Right renal cortex interstitium (tissue), 3 donors: ENCODE measurements around the gene GNAQ. TPM values are rescaled to one million over a fixed set of nuclear protein-coding genes. Genes with fewer than 3 reads are reported as not detected.

Experiments used
- DNase-seq, 3 donors: peaks; one replicate each; pipeline ENCODE4 v3.0.0-alpha.2; 2013; ENCODE audit warnings: low read depth in 3 of 3, low spot score in 2 of 3
- polyA plus RNA-seq, 3 donors: library from polyadenylated mRNA; unstranded; fragments of 120-200 nt; gene quantifications; one replicate each; pipeline ENCODE4 v1.2.1, GENCODE V29; 2013; ENCODE audit not compliant: insufficient read length in 3 of 3

The GNAQ gene
- polyA plus RNA-seq, 3 donors = 64.8 to 67.5 (median 67.3) TPM

DNA sequence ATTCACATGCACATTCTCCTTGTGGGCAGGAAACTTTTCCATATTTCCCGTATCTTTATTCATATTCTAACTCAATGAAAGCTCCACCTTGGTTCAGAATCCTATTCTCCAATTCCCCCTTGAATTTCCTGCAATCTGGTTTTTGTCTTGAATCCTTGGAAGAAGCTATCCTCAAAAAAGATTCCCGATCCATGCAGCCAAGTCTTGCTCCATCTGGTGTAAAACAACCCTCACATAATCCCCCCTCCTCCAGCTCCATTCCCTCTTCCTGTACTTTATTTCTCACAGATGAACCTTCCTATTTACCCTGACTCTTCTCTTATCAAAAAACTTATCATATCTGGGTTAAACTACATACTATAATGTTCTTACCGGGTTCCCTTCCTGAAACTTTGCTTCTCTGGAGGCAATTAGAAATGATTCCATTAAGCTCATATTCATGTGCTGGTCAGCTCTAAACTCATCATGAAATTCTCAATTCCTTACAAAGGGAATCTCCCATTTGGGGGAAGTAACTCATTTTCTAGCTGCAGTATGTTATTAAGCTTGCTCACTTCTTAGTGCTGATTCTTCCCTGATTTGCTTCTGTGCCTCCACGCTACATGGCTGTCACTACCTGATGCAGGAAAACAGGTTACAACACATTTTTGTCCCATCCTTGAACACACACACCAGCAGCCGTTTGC, 81.7 kb downstream of the GNAQ start:
- no peak for DNase-seq

DNA sequence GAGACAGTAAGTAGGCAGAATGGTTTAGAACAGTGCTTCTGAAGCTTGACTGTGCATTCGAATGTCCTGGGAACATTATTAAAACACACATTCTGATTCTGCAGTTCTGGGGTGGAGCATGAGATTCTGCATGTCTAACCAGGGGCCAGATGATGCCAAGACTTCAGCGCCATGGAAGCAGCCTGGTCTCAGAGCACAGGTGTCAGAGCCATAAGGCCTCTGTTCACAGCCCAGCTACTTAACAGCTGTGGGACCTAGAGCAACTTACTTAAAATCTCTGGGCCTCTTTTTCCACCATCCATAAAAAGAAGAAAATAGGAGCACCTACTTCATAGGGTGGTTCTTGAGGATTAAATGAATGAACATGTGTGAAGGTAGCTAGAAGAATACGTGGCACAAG, 84.0 kb downstream of the GNAQ start:
- no peak for DNase-seq

DNA sequence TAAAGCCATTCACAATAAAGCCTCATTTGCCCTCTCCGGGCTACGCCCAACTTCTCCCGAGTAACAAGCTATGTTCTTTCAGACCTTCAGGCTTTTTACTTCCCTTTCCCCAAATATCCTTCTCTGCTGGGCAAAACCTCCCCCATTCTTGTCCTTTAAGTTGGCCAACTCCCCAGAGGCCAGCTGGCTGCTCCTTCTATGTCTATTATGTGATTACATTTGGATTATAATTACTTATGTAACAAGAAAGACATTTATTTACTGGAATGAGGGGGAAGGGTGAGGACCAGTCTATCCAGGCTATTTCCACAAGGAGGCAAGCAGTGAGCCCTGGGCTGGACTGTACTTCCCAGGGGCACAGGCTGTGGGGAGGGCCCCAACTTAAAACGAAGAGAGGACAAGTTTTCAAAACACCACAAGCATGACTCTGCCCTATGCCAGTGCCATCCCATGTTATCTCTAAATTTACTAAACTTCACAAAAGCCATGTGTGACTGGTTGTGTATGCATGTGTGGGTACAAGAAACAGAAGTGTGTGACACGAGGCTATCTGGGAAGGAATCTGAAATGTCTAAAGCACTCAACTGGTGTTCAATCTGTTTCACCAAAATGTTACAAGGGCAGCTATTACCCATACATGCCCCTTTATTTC, 84.5 kb downstream of the GNAQ start:
- no peak for DNase-seq

DNA sequence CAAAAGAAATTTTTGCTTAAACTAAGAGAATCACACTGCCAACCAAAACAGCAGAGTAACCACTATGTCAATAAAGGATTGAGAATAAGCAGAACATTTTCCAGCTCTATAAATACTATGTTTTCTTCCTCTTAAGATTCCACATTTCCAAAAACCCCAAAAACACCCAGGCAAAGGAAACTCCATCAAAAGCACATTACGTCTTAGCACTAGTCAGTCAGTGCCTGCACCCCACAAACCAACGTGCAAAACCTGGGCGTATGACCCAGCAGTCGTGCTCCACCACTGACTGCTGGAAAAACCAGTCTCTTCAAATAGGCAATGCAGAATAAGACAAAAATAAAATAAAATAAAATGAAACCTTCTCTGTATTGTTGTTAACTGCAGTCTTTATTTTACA, 85.3 kb downstream of the GNAQ start:
- DNase-seq = no peak

DNA sequence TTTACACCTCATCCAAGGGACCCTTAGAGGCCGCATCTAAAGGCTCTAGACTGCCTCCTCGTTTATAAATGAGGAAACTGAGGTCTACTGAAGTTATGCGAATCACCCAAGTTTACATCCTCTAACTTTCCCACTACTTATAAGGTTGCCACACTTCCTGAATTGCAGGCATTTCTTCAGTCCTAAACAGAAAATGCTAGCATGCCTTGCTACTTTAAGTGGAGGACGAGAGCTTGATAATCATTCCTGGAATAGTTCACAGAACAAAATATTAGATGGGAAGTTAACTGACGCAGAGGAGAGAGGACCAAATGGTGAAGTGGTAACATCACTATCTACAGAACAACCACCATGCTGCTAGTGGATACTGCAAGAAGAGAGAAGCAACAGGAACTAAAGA, 85.8 kb downstream of the GNAQ start:
- no peak for DNase-seq

DNA sequence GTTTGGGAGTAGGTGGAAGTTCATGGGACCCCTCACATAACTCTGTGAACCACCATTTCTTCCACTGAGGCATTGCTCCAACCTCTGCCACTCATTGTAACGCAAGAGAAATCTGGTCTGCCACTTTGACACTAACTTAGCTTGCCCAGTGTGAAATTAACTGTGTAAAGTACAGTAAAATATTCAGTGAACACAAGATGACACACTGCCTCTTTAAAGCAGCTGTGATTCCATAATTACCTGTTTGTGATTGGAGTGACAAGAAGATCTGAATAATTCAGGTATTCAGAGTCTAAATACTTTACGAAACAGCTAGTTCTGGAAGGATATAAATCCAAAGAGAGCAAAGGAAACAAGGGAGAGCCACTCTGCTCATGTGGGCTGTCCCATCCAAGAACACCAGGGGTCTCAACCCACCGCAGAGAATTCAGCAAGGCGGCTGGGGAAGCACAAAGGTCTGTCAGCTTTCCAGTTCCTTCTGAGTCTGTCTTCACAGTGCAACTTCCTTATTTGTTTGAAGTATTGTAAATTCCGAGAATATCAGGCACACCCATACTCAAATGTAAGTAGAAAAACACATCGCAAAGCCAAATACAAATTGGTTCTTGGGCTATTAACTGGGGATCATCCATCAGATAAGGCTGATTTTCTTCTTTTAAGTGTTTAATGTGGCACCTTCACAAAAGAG, 86.9 kb downstream of the GNAQ start:
- no peak for DNase-seq

DNA sequence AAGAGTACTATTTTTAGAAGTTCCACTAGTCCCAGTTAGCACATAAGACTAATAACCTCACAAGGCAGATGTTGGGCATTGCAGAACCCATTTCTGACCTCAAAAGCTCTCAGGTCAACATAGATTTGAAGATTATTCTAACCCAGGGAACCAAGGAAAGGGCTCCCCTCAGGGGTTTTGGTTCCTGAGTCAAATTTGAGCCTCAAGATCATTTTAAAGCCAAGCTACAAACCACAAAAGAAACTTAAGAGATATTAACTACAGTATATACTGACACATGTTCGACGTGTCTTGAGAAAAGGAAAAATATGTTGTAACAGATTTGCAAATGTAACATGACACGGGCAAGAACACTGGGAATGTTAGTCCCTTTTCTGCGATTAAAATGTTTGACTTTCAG, 88.6 kb downstream of the GNAQ start:
- DNase-seq = no peak

DNA sequence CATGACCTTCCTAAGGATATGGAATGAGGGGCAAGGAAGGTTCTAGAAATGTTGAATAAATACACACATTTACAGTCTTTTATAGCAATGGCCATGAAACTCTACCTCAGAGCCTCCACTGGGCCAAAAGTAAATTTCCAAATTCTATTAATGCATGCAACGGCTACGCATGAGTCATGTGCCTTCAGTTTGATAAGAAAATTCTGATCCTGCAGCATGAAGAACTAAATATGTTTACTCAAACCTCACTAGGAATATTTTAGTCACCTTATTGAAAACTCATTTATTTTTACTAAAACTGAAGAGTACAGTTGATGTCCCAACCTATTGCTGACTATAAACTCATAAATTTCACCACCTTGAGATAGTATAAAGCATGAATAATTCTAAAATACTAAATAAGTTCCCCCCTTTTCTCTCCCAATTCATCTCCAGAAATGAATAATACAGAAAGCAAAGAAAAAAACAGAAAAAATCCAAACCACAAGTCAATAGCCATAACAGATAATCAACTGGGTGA, 92.4 kb downstream of the GNAQ start:
- no peak for DNase-seq

DNA sequence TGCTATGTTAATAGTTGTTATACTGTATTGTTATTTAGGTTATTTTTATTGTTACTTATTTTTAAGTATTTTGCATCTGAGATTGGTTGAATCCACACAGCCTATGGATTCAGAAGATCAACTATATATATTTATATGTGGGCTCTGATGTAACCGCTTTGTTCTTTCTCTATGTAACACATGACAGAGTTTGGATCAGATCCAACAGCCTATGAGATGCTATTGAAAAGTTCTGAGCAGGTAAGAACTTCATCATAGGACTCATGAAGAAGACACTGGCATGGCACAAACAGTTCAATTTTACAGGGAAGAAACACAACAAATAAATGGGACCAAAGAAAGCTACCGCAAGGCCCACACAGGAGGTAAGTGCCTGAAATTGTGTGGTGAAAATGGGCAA, 93.4 kb downstream of the GNAQ start:
- DNase-seq = no peak

DNA sequence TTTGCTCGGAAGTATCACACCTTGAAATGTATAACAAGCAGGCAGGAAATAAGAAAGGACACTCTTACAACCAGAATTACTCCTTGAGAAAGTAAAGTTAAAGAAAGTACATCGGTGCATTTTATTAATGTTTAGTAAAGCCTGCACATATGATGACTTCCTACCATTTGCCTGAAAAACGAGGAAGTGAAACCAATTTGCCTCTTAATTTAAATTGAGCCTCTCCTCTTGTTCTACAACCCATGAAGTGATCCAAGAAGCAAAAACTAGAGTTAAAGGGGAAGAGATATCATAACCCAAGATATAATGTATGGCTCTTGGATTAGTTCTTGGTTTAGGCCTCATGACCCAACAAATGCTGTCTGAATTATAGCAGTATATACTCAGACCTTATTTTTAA, 95.6 kb downstream of the GNAQ start:
- DNase-seq = no peak

DNA sequence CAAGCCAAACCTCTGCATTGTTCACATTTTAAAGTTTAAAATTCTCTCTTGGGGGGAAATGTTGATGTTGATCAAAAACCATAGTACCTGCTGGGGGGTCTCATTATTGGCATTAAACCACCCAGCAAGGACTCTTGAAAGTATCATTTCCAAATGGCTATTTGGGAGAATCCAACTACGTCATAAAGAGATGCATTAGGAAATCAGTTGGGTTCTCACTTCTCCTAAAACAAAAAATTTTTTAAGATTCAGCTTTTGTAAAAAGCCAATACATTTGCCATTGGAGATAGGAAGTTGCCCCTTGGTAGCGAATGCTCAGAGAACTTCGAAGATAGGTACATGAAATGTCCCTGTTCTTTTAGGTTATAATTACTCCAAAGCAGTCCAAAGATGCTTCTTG, 96.4 kb downstream of the GNAQ start:
- DNase-seq = no peak

DNA sequence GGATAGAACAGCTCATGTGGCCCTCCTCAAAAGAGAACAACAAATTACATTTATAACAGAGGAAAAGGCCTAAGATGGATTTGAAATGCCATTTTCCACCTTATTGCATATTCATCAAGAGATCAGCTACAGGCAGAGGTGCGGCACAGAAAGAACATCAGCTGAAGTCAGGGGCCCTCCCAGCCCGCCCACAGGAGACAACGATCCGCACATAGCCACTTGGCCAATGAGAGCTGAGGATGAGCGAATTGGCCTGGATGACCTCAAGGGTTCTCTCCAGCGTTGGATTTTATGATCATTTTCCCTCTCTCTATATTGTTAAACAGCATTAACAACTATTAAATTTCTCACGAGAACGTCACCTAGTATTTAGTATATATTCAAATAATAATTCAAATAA, 97.6 kb downstream of the GNAQ start:
- DNase-seq = no peak

DNA sequence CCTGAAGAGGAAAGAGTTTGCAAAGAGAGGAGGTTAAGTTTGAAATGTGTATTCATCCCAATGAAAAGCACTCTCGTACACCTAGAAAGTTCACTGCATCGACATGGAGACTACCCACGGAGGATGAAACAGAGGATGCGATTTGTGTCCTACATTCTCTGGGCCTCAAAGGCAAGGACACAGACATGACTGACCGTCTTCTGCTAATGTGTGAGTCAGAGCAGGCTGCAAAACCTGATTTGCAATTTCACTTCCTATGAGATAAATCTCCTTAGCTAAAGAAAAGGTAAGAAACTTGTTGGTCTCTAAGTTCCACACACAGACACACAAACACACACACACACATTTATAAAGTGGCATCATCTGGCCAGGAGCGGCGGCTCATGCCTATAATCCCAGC, 98.6 kb downstream of the GNAQ start:
- DNase-seq = no peak

DNA sequence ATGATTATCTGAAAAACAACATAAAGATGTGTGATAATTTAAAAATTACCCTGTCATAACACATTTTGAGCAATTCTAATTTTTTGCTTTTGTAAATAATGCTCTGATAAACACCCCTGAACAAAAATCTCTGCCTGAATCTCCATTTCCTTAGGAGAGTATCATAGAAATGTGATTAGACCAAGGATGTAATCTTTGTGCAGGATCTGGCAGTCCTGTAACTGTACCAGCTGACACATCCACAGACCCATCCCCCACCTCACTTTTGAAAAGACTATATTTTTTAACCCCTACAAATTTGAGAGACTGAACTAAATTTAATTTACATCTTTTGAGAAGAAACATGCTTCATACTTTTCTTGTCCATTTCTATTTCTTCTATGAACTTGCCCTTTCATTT, 101.7 kb downstream of the GNAQ start:
- no peak for DNase-seq

DNA sequence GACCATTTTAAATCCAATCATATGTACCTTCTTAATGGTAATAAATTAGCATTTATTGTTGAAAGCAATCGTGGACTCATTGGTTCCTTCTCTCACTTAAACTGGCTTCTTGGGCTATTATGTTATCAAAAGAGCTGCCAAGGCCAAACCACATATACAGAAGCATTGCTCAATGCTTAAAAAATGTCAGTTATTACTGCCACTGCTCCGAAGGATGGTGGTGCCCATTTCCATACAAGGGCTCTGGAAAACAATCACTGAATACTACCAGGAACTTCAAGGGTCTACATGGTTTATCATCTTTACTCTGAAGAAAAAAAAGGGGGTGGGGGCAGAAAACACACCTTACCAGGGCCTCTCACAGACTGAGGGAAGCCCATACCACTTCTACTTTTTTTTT, 104.3 kb downstream of the GNAQ start:
- DNase-seq = no peak

DNA sequence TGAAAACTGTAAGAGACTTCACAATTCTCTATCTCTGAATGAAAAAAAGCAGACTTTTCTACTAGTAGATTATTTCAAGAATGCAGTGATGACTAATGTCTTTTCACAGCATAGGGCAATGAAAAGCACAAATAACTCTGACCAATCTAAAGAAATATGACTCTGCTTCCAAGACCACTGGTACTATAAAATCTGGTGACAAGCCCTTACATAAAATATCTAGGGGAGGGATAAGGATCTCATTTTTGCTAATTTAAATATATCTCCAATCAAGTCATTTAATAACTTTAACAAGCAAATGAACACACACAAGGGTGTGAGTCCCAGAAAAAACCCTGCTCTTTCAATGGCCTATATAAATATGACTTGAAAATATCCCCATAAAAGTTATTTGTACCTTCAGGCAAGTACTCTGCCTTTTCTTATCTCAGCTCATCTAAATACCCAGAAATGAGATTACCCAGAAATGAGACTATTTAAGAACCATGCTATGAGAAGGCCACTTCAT, 105.2 kb downstream of the GNAQ start:
- no peak for DNase-seq

DNA sequence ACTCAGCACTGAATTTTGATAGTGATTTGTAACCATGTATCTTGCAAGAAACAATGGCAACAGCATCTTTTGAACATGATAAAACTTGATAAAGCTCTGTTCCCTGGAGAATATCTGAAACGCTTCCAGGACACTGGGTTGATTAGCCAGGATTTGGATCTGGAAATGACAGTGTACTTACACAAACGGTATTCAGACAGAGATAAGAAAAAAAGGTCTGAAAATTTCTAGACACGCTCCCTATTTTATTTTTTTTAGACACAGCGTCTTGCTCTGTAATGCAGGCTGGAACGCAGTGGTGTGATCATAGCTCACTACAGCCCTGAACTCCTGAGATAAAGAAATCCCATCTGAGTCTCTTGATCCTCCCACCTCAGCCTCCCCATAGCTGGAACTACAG, 109.0 kb downstream of the GNAQ start:
- no peak for DNase-seq

DNA sequence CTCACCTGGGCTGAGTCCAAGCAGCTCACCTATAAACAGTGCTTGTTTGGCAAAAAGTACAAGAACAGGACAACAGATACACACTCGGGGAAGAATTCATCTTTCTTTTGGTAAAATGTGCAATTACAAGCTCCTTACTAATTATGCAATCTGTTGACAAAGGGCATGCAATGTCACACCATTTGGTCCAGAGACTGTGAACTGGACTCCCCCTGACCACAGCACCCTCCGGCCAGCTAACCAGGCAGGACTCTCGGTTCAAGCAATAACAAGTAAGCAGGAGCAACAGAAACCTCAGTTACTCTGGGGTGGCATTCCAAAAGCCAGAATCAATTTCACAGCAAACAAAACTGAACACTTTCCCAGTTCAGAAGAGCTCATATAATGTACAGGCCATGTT, 113.8 kb downstream of the GNAQ start:
- no peak for DNase-seq

DNA sequence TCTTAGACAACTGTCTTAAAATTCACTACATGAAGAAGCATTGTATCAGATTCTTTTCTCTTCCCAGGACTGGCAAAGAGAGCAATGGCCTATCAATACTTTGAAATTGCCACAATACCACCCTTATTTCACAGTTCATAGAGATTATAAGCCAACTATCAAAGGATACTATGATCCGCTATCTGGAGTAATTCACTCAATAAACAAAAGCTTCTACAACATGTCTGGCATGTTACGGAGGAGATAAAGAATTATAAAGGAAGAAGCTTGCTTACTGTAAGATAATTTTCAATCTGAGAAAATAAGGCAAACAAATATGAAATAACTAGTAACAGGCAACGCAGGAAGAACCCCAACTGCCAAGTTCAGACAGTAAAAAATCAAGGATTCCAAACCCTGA, 114.8 kb downstream of the GNAQ start:
- DNase-seq = no peak

DNA sequence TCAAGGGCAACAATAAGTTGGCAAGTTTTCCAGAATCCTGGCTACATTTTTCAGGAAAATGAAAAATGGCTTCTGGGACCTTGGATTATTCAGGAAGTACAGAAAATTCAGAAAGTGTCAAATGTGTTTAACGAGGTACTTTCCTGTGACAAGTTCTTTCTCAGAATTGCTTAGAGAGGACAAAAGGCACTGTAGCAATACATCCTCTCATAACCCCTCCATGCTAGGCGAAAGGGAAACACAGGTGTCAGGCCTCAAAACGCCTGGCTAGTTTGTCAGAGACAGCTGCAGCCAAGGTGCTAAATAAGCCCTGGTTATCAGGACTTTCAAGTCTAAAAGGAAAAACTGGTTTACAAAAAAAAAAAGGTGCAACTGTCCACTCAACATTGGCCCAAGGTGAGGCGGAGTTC, 115.2 kb downstream of the GNAQ start:
- DNase-seq = no peak

DNA sequence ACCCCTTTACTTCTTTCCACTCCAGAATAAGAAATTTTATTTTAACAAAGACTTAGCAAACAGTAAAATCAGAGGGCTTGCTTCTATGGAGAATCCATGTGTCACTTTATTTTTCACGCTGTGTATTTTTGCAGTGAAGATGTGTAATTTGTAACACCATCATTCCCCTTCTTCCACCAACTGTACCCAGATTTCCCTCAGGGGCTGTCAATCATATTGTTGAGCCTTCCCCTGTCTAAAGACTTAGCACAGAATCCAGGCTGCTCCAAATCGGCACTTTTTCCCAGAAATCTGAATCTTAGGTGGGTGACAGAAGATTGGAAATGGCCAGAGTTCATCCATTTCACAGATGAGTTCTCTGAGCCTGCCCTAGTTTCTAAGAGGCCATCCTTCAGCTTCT, 115.9 kb downstream of the GNAQ start:
- DNase-seq = no peak
